HL-60 (cell line): ENCODE measurements around the gene PERCC1.

Experiments used
- CTCF ChIP-seq: IDR thresholded peaks from one replicate; pipeline ENCODE4 v1.5.1; 2011; ENCODE audit warnings: low read length, control low read depth, inconsistent platforms; ENCODE audit not compliant: insufficient read depth
- POLR2AphosphoS5 ChIP-seq: IDR thresholded peaks from 2 replicates; pipeline ENCODE4 v1.6.1; 2012; ENCODE audit warnings: low read depth
- REST ChIP-seq: IDR thresholded peaks from 2 replicates; pipeline ENCODE4 v1.6.1; 2012; ENCODE audit warnings: low read depth; ENCODE audit not compliant: insufficient replicate concordance
- SPI1 ChIP-seq: IDR thresholded peaks from 2 replicates; pipeline ENCODE4 v1.6.1; 2012; ENCODE audit warnings: low read depth, mild to moderate bottlenecking, borderline replicate concordance

- no peak for TF ChIP-seq CTCF
- TF ChIP-seq REST, result no peak
- no peak for TF ChIP-seq POLR2AphosphoS5
- no peak for TF ChIP-seq SPI1
Measured at GRCh38 chr16:1464196-1464893, 33.5 kb downstream of the PERCC1 start.
